GM23338 (cell line): Measurements from ENCODE around the gene NFIC. TPM values are rescaled to one million over a fixed set of nuclear protein-coding genes. Genes with fewer than 3 reads are reported as not detected.
A peak's percentile ranks its signal among the peaks of the same experiment; 100 is the strongest.
"Not testable (repeated sequence)": the region's sequence is repeated elsewhere in the genome, so short reads cannot be mapped to it uniquely, and the experiment has no call there.

Experiments
- ATAC-seq: fragments of 200-7000 bp; cut with Tn5 transposase; 3 replicates; pipeline ENCODE4 v1.9.1; 2020
- DNase-seq: peaks from one replicate; pipeline ENCODE4 v3.0.0-alpha.2; 2015; ENCODE audit warnings: low spot score
- H2AFZ ChIP-seq: fragments of 200-600 bp; sonication (generic); 2 replicates; pipeline ENCODE4 v1.8.0; 2016; ENCODE audit warnings: antibody characterized with exemption, mild to moderate bottlenecking, moderate library complexity
- H3F3A ChIP-seq: fragments of 200-600 bp; sonication (generic); replicated peaks from 2 replicates; pipeline ENCODE4 v1.8.0; 2017; ENCODE audit warnings: antibody characterized with exemption, mixed run types, low read depth
- H3K27ac ChIP-seq: fragments of 200-600 bp; sonication (generic); 2 replicates; pipeline ENCODE4 v1.6.1; 2016; ENCODE audit warnings: low read depth
- H3K27me3 ChIP-seq: fragments of 200-600 bp; sonication (generic); 2 replicates; pipeline ENCODE4 v1.8.0; 2016; ENCODE audit warnings: mild to moderate bottlenecking, mixed run types, moderate library complexity; ENCODE audit not compliant: insufficient read depth
- H3K36me3 ChIP-seq: fragments of 200-600 bp; sonication (generic); 2 replicates; pipeline ENCODE4 v1.8.0; 2016; ENCODE audit warnings: mild to moderate bottlenecking; ENCODE audit not compliant: insufficient read depth
- H3K4me1 ChIP-seq: fragments of 200-600 bp; sonication (generic); 2 replicates; pipeline ENCODE4 v1.8.0; 2016; ENCODE audit warnings: mild to moderate bottlenecking, moderate library complexity; ENCODE audit not compliant: insufficient read depth
- H3K4me2 ChIP-seq: fragments of 200-600 bp; sonication (generic); 2 replicates; pipeline ENCODE4 v1.7.1; 2017; ENCODE audit warnings: mixed run types
- H3K4me3 ChIP-seq: fragments of 200-600 bp; sonication (generic); 2 replicates; pipeline ENCODE4 v1.6.1; 2016; ENCODE audit warnings: mixed run types
- H3K79me2 ChIP-seq: fragments of 200-600 bp; sonication (generic); replicated peaks from 2 replicates; pipeline ENCODE4 v1.8.0; 2017; ENCODE audit warnings: mild to moderate bottlenecking; ENCODE audit not compliant: insufficient read depth
- H3K9me2 ChIP-seq: fragments of 200-600 bp; sonication (generic); 2 replicates; pipeline ENCODE4 v1.8.0; 2017; ENCODE audit not compliant: insufficient read depth
- H4K20me1 ChIP-seq: fragments of 200-600 bp; sonication (generic); replicated peaks from 2 replicates; pipeline ENCODE4 v1.8.0; 2017; ENCODE audit warnings: mild to moderate bottlenecking; ENCODE audit not compliant: insufficient read depth
- H3K27ac Mint-ChIP-seq: 2 replicates; pipeline ENCODE4 v1.8.0; 2020; ENCODE audit warnings: inconsistent platforms, mild to moderate bottlenecking, moderate library complexity, mixed read lengths
- H3K27me3 Mint-ChIP-seq: 3 replicates; pipeline ENCODE4 v1.8.0; 2022; ENCODE audit warnings: low read depth, mild to moderate bottlenecking, moderate library complexity, mixed read lengths, inconsistent platforms; ENCODE audit not compliant: insufficient read depth, poor library complexity
- H3K36me3 Mint-ChIP-seq: 3 replicates; pipeline ENCODE4 v1.8.0; 2021; ENCODE audit warnings: low read depth, mild to moderate bottlenecking, inconsistent platforms, moderate library complexity, mixed read lengths
- H3K4me1 Mint-ChIP-seq: 3 replicates; pipeline ENCODE4 v1.8.0; 2020; ENCODE audit warnings: mild to moderate bottlenecking, inconsistent platforms, mixed read lengths
- H3K4me3 Mint-ChIP-seq: 3 replicates; pipeline ENCODE4 v1.8.0; 2021; ENCODE audit warnings: moderate library complexity, mild to moderate bottlenecking, inconsistent platforms, mixed read lengths
- H3K9me3 Mint-ChIP-seq: 3 replicates; pipeline ENCODE4 v1.8.0; 2020; ENCODE audit warnings: moderate library complexity, mild to moderate bottlenecking, inconsistent platforms, mixed read lengths
- CREB1 ChIP-seq: fragments of 250-450 bp; sonication (Bioruptor Pico); IDR thresholded peaks from 2 replicates; pipeline ENCODE4 v1.5.0; 2020; ENCODE audit warnings: low read depth, mild to moderate bottlenecking, moderate library complexity
- CTCF ChIP-seq, 2 experiments: fragments of 200-600 bp in 1 of 2; sonication (generic) in 1 of 2; conservative IDR thresholded peaks; 2 replicates each; pipeline versions ENCODE4 v1.5.1 to v1.6.1; 2016 to 2017; ENCODE audit warnings: antibody characterized with exemption in 2 of 2, low read depth in 2 of 2, mild to moderate bottlenecking in 2 of 2, moderate library complexity in 1 of 2
- ETS1 ChIP-seq: IDR thresholded peaks from 2 replicates; pipeline ENCODE4 v1.6.1; 2016; ENCODE audit warnings: antibody characterized with exemption
- POLR2AphosphoS5 ChIP-seq: IDR thresholded peaks from 2 replicates; pipeline ENCODE4 v1.6.1; 2016; ENCODE audit warnings: antibody characterized with exemption, low read depth
- REST ChIP-seq: IDR thresholded peaks from one replicate; pipeline ENCODE4 v1.6.1; 2018; ENCODE audit warnings: antibody characterized with exemption; ENCODE audit not compliant: unreplicated experiment
- ZNF331 ChIP-seq: fragments of 250-450 bp; sonication (Bioruptor Pico); IDR thresholded peaks from 2 replicates; pipeline ENCODE4 v1.5.0; 2020; ENCODE audit warnings: low read depth, mild to moderate bottlenecking, moderate library complexity
- ZNF462 ChIP-seq: fragments of 250-450 bp; sonication (Bioruptor Pico); IDR thresholded peaks from 2 replicates; pipeline ENCODE4 v1.5.0; 2020; ENCODE audit warnings: mild to moderate bottlenecking, moderate library complexity
- polyA plus RNA-seq: library from polyadenylated mRNA; unstranded; fragments of >200 nt; fragmentation: Nextera tagmentation; extraction: Ambion mirVana; gene quantifications from 2 replicates; pipeline ENCODE4 v1.2.1, GENCODE V29; 2016
- total RNA-seq: library from RNA; depleted of rRNA; stranded (reverse); fragments of >200 nt; shearing (Covaris generic); gene quantifications from 2 replicates; pipeline ENCODE4 v1.2.3, GENCODE V29; 2014

NFIC gene
- total and polyA plus RNA-seq, 2 experiments from 2014 or later, result 1.3 to 5.3 TPM

- H3K36me3 Mint-ChIP-seq, H4K20me1 ChIP-seq, H3K4me2 ChIP-seq, H3K27ac ChIP-seq, H3K9me3 Mint-ChIP-seq, H3K9me2 ChIP-seq, H3K4me3 Mint-ChIP-seq, H3K27me3 ChIP-seq, H3F3A ChIP-seq, H3K36me3 ChIP-seq, H3K4me1 ChIP-seq, ATAC-seq, H2AFZ ChIP-seq, H3K4me3 ChIP-seq, H3K79me2 ChIP-seq, H3K4me1 Mint-ChIP-seq, H3K27ac Mint-ChIP-seq, DNase-seq: not testable (repeated sequence)
- H3K27me3 Mint-ChIP-seq, result peaks cover 14% of the 10 kb centered on the region
Measured at GRCh38 chr19:3342962-3343361, 23.4 kb upstream of the NFIC start.

GRCh38 chr19:3343619-3344502, 22.5 kb upstream of the NFIC start:
- ATAC-seq (peak; percentile 82), DNase-seq (peak; percentile 66)
- no peaks in the 10 kb centered on the region for H3F3A ChIP-seq
- H3K4me3 Mint-ChIP-seq, result no peak overlapping the region
- no peaks in the 10 kb centered on the region for H3K36me3 Mint-ChIP-seq
- H3K4me1 Mint-ChIP-seq, result no peaks in the 10 kb centered on the region
- no peaks in the 10 kb centered on the region for H3K36me3 ChIP-seq
- no peaks in the 10 kb centered on the region for H3K27me3 ChIP-seq
- no peaks in the 10 kb centered on the region for H3K79me2 ChIP-seq
- no peaks in the 10 kb centered on the region for H3K9me3 Mint-ChIP-seq
- H3K27ac ChIP-seq, result no peak overlapping the region
- no peak overlapping the region for H2AFZ ChIP-seq
- H3K27ac Mint-ChIP-seq, result no peak overlapping the region
- no peaks in the 10 kb centered on the region for H3K4me1 ChIP-seq
- no peak overlapping the region for H3K4me3 ChIP-seq
- H3K27me3 Mint-ChIP-seq, result peaks cover 18% of the 10 kb centered on the region
- H4K20me1 ChIP-seq, result no peaks in the 10 kb centered on the region
- H3K9me2 ChIP-seq, result no peaks in the 10 kb centered on the region
- no peak overlapping the region for H3K4me2 ChIP-seq
- TF ChIP-seq ZNF462 (CRISPR knock-in tag) (no peak), ETS1 (no peak), POLR2AphosphoS5 (no peak), REST (no peak), CREB1 (CRISPR knock-in tag) (no peak), CTCF (conservative IDR thresholded peaks at IDR 0.05; ENCODE audit: low read depth in 2 of 2) (no peak), ZNF331 (no peak)
